DMS114 treated with DMSO at 0.1 percent for 48 hours (cell line): ENCODE results near the gene ARID5B.

ENCODE experiments used
- DNase-seq: peaks from one replicate; lab custom pipeline; 2025; ENCODE audit not compliant: unreplicated experiment; lab: John Stamatoyannopoulos, UW

The ARID5B gene

GRCh38 chr10:62131724-62132123, 230.2 kb downstream of the ARID5B start:
- DNase-seq, result no peak

- no peak for DNase-seq
These were observed 232.1 kb downstream of the ARID5B start for GRCh38 chr10:62133618-62134017.

- no peak for DNase-seq
These were observed 235.4 kb downstream of the ARID5B start for GRCh38 chr10:62136931-62137330.
